Uterus (tissue), 2 donors: ENCODE data around the gene RABGAP1L.

Source experiments
- CTCF ChIP-seq, 4 experiments: fragments of 200-600 bp in 2 of 4; fragments of 450-650 bp in 2 of 4; sonication (generic) in 2 of 4; IDR thresholded peaks; one replicate each; pipeline ENCODE4 v1.5.1; 2016 to 2019; ENCODE audit warnings: antibody characterized with exemption in 4 of 4, mild to moderate bottlenecking in 2 of 4, moderate library complexity in 1 of 4
- POLR2A ChIP-seq, 2 donors: fragments of 450-650 bp; IDR thresholded peaks; one replicate each; pipeline ENCODE4 v1.6.1; 2016; ENCODE audit warnings: antibody characterized with exemption in 2 of 2, mild to moderate bottlenecking in 1 of 2, moderate library complexity in 1 of 2

- TF ChIP-seq CTCF (IDR thresholded peaks at IDR 0.05) (no peak), POLR2A (IDR thresholded peaks at IDR 0.05) (no peak)
Measured at GRCh38 chr1:174215766-174216165, 56.4 kb downstream of the RABGAP1L start.
